Stimulated activated CD8-positive, alpha-beta memory T cell treated with anti-CD3 and anti-CD28 coated beads, Interleukin-15, amount 100 ng/mL, for 4 hours (primary cell): ENCODE data around the gene PXDN.
"Not testable (repeated sequence)": the region's sequence is repeated elsewhere in the genome, so short reads cannot be mapped to it uniquely, and the experiment has no call there.

ENCODE experiments used
- DNase-seq, 2 donors: peaks; one replicate each; pipeline ENCODE4 v3.0.0-alpha.2; 2020; ENCODE audit warnings: low read depth in 2 of 2

Gene PXDN

GRCh38 chr2:1722692-1723091 is 21.6 kb downstream of the PXDN start:
- DNase-seq = no peak

GRCh38 chr2:1721706-1722646 is 22.3 kb downstream of the PXDN start:
- no peak for DNase-seq

GRCh38 chr2:1718339-1719220 is 25.7 kb downstream of the PXDN start:
- DNase-seq = no peak

GRCh38 chr2:1717113-1717512 is 27.2 kb downstream of the PXDN start:
- no peak for DNase-seq

- DNase-seq = no peak
Measured at GRCh38 chr2:1716441-1716840, 27.9 kb downstream of the PXDN start.

GRCh38 chr2:1716014-1716305 is 28.4 kb downstream of the PXDN start:
- not testable (repeated sequence) for DNase-seq

GRCh38 chr2:1715184-1716013 is 28.9 kb downstream of the PXDN start:
- DNase-seq = no peak

GRCh38 chr2:1714291-1715064 is 29.8 kb downstream of the PXDN start:
- no peak for DNase-seq

GRCh38 chr2:1713839-1714236 is 30.5 kb downstream of the PXDN start:
- no peak for DNase-seq

GRCh38 chr2:1713142-1713838 is 31.0 kb downstream of the PXDN start:
- DNase-seq = no peak

- no peak for DNase-seq
Measured at GRCh38 chr2:1709946-1710560, 34.3 kb downstream of the PXDN start.

GRCh38 chr2:1709335-1709605 is 35.0 kb downstream of the PXDN start:
- DNase-seq = no peak

- no peak for DNase-seq
Measured at GRCh38 chr2:1708476-1709334, 35.6 kb downstream of the PXDN start.

- DNase-seq = no peak
Measured at GRCh38 chr2:1707771-1708418, 36.4 kb downstream of the PXDN start.

GRCh38 chr2:1706089-1706841 is 38.0 kb downstream of the PXDN start:
- DNase-seq = not testable (repeated sequence)

GRCh38 chr2:1705557-1706076 is 38.7 kb downstream of the PXDN start:
- no peak for DNase-seq

- no peak for DNase-seq
Measured at GRCh38 chr2:1704631-1705556, 39.4 kb downstream of the PXDN start.
